ENCODE results near the gene HEPN1. TPM values are rescaled to one million over a fixed set of nuclear protein-coding genes. Genes with fewer than 3 reads are reported as not detected.

The HEPN1 gene
- total RNA-seq, 1 experiment from 2014 or later = not detected

DNA sequence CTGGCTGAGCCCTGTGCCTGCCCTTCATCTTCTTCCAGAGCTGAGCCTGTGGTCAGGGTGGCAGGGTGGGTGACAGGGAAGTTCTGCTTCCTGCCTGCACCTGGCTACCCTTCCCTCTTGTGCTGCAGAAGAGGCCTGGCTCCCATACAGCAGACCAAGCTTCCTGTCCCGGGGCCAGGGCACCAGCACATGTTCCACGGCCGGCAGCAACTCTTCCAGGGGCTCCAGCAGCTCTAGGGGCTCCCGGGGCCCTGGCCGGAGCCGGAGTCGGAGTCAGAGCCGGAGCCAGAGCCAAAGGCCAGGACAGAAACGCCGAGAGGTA is 38.8 kb upstream of the HEPN1 start:
- Histone ChIP-seq H3K36me3 (ENCODE audit: control insufficient read depth, insufficient read depth, low read length) (no peaks in the 10 kb centered on the region), H3K27ac (ENCODE audit: low read length) (no peak overlapping the region), H3K27me3 (ENCODE audit: control insufficient read depth, insufficient read depth, low read length) (no peaks in the 10 kb centered on the region), H3K4me1 (ENCODE audit: control insufficient read depth, insufficient read depth, low read length) (peaks cover 8% of the 10 kb centered on the region), H3K9me3 (ENCODE audit: control insufficient read depth, insufficient read depth, low read depth, low read length) (no peaks in the 10 kb centered on the region), H3K4me3 (ENCODE audit: low read depth in 2 of 2, low read length in 2 of 2) (no peak overlapping the region)
- CTCF ChIA-PET = no interaction called here
- POLR2A ChIA-PET = no interaction called here
- intact Hi-C loops (cut with micrococcal nuclease; ENCODE audit: unreplicated experiment) (no loop called here), in situ Hi-C loops (cut with HindIII; ENCODE audit: low pct_unique_long_range_greater_than_20kb, low sequenced_read_pairs) (no loop called here)
- TF ChIP-seq, protein P1, sequence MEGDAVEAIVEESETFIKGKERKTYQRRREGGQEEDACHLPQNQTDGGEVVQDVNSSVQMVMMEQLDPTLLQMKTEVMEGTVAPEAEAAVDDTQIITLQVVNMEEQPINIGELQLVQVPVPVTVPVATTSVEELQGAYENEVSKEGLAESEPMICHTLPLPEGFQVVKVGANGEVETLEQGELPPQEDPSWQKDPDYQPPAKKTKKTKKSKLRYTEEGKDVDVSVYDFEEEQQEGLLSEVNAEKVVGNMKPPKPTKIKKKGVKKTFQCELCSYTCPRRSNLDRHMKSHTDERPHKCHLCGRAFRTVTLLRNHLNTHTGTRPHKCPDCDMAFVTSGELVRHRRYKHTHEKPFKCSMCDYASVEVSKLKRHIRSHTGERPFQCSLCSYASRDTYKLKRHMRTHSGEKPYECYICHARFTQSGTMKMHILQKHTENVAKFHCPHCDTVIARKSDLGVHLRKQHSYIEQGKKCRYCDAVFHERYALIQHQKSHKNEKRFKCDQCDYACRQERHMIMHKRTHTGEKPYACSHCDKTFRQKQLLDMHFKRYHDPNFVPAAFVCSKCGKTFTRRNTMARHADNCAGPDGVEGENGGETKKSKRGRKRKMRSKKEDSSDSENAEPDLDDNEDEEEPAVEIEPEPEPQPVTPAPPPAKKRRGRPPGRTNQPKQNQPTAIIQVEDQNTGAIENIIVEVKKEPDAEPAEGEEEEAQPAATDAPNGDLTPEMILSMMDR (IDR thresholded peaks at IDR 0.05) = no peak
- no peak for TF ChIP-seq POLR2AphosphoS5 (IDR thresholded peaks at IDR 0.05; ENCODE audit: low read depth, low read length)
- no peak for TF ChIP-seq TCF7L2 (IDR thresholded peaks at IDR 0.05; ENCODE audit: low read depth, low read length)
- TF ChIP-seq, protein P2, sequence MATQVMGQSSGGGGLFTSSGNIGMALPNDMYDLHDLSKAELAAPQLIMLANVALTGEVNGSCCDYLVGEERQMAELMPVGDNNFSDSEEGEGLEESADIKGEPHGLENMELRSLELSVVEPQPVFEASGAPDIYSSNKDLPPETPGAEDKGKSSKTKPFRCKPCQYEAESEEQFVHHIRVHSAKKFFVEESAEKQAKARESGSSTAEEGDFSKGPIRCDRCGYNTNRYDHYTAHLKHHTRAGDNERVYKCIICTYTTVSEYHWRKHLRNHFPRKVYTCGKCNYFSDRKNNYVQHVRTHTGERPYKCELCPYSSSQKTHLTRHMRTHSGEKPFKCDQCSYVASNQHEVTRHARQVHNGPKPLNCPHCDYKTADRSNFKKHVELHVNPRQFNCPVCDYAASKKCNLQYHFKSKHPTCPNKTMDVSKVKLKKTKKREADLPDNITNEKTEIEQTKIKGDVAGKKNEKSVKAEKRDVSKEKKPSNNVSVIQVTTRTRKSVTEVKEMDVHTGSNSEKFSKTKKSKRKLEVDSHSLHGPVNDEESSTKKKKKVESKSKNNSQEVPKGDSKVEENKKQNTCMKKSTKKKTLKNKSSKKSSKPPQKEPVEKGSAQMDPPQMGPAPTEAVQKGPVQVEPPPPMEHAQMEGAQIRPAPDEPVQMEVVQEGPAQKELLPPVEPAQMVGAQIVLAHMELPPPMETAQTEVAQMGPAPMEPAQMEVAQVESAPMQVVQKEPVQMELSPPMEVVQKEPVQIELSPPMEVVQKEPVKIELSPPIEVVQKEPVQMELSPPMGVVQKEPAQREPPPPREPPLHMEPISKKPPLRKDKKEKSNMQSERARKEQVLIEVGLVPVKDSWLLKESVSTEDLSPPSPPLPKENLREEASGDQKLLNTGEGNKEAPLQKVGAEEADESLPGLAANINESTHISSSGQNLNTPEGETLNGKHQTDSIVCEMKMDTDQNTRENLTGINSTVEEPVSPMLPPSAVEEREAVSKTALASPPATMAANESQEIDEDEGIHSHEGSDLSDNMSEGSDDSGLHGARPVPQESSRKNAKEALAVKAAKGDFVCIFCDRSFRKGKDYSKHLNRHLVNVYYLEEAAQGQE (IDR thresholded peaks at IDR 0.05; ENCODE audit: insufficient read depth in 1 of 2, low read depth in 2 of 2, low read length in 1 of 2) = no peak
- TF ChIP-seq SIN3A (IDR thresholded peaks at IDR 0.05; ENCODE audit: borderline replicate concordance, insufficient read depth, low read depth, low read length) = no peak
- no TSS peak for BruUV-seq (replicated peaks)
- DNase-seq (ENCODE audit: low read depth, low spot score) (no peak), ATAC-seq (no peak)

DNA sequence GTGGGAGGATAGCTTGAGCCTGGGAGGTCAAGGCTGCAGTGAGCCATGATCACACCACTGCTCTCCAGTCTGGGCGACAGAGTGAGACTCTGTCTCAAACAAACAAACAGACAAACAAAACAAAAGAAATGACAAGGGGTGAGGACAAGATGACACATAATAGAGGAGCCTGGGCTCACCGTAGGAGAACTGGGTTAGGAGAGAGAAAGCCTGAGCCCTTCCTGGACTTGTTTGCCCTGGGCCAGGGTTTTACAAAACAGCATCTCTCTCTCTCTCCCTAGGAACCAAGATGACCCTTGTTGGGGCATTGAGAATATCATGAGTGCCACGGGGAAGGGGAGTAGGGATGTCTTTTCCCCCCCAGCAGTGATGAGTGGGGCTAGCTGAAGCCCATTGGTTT is 38.1 kb upstream of the HEPN1 start:
- H3K9me3 ChIP-seq (ENCODE audit: control insufficient read depth, insufficient read depth, low read depth, low read length) = no peaks in the 10 kb centered on the region
- H3K27ac ChIP-seq (ENCODE audit: low read length) = no peak overlapping the region
- H3K27me3 ChIP-seq (ENCODE audit: control insufficient read depth, insufficient read depth, low read length) = no peaks in the 10 kb centered on the region
- CTCF ChIA-PET = no interaction called here
- POLR2A ChIA-PET = no interaction called here
- TF ChIP-seq, protein P2 (IDR thresholded peaks at IDR 0.05; ENCODE audit: insufficient read depth in 1 of 2, low read depth in 2 of 2, low read length in 1 of 2) = no peak
- TF ChIP-seq, protein P1 (IDR thresholded peaks at IDR 0.05) = no peak
- no peak for TF ChIP-seq TCF7L2 (IDR thresholded peaks at IDR 0.05; ENCODE audit: low read depth, low read length)
- no peak for TF ChIP-seq POLR2AphosphoS5 (IDR thresholded peaks at IDR 0.05; ENCODE audit: low read depth, low read length)
- no peak for TF ChIP-seq SIN3A (IDR thresholded peaks at IDR 0.05; ENCODE audit: borderline replicate concordance, insufficient read depth, low read depth, low read length)
- DNase-seq (ENCODE audit: low read depth, low spot score) (no peak), ATAC-seq (no peak)
- no peaks in the 10 kb centered on the region for H3K36me3 ChIP-seq (ENCODE audit: control insufficient read depth, insufficient read depth, low read length)
- intact Hi-C loops (cut with micrococcal nuclease; ENCODE audit: unreplicated experiment) (no loop called here), in situ Hi-C loops (cut with HindIII; ENCODE audit: low pct_unique_long_range_greater_than_20kb, low sequenced_read_pairs) (no loop called here)
- peaks cover 3% of the 10 kb centered on the region; the same call in 1 of the 2 replicates for H3K4me1 ChIP-seq (ENCODE audit: control insufficient read depth, insufficient read depth, low read length)
- no peak overlapping the region for H3K4me3 ChIP-seq (ENCODE audit: low read depth in 2 of 2, low read length in 2 of 2)
- BruUV-seq (replicated peaks) = no TSS peak
